ENCODE measurements around the gene ZFYVE28. TPM values are rescaled to one million over a fixed set of nuclear protein-coding genes. Genes with fewer than 3 reads are reported as not detected.

The ZFYVE28 gene
- total RNA-seq, 1 donor from 2014 or later = 5.1 TPM

DNA sequence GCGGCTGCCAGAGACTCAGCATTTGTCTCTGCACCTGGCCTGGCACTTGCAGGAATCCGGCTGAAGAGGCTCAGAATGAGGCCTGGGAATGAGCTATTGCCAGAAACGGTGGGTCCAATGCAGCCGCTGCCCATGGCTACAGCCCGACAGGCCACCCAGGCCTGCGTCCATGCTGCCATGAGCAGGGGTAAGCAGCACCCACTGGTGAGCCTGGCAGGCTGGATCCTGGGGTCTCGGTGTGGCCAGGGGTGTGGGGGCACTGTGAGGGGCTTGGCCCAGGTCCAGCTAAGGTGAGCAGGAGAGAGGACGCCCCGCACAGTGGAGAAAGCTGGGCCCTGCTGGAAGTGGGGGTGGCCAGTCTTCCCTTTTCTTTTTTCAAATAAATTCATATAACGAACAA is 96.2 kb downstream of the ZFYVE28 start:
- no peak overlapping the region for H3K4me3 Mint-ChIP-seq
- H3K36me3 Mint-ChIP-seq (ENCODE audit: low read depth) = peaks cover 2% of the 10 kb centered on the region
- no peaks in the 10 kb centered on the region for H3K27me3 Mint-ChIP-seq (ENCODE audit: insufficient read depth)
- DNase-seq (ENCODE audit: low spot score) = no peak
- no peak overlapping the region for H3K27ac Mint-ChIP-seq
- intact Hi-C loops (cut with micrococcal nuclease) = no loop called here
- no peaks in the 10 kb centered on the region for H3K4me1 Mint-ChIP-seq (ENCODE audit: low read depth)
- H3K9me3 Mint-ChIP-seq = peaks cover 4% of the 10 kb centered on the region

DNA sequence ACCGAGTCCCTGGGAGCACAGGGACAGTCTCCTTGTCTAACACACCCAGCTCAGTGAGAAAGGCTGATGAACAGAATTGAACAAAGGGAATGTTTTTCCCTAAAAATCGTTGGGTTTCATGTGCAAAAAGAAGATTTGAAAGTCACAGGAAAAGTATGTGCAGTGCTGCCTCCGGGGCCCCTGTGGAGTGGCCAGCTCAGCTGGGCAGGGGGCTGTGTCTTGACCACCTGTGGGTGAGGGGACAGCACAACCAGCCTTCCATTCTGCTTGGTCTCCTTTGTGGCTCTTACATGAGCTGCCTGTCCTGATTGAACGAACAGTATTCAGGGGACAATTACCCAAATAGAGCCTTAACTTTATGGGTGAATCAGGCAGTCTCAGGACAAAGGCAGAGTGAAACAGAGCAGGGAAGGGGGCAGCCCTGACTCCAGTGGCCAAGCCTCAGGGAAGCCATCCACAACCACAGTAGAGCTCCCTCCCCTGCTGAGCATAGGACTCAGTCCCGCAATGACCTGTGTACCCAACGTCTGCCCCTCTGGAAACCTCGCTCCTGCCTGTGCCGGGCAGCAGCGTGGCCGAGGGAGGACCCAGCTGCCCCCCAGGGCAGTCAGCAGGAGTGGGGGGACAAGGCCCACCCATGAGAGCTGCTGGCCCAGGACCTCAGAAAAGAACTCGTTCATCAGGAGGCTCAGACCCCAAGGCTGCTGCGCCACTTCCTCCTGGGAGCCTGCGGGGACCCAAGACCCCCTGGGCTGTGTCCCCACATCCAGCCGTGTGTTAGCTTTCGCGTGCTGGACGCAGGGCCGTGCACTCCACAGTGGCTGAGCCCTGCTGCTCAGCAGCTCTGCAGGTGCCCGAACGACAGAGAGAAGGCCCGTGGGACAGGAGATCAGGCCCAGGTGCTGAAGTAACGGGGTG is 96.9 kb downstream of the ZFYVE28 start:
- Mint-ChIP-seq H3K27me3 (ENCODE audit: insufficient read depth) (no peaks in the 10 kb centered on the region), H3K36me3 (ENCODE audit: low read depth) (no peaks in the 10 kb centered on the region), H3K4me3 (no peak overlapping the region), H3K27ac (no peak overlapping the region), H3K4me1 (ENCODE audit: low read depth) (no peaks in the 10 kb centered on the region), H3K9me3 (peaks cover 4% of the 10 kb centered on the region)
- intact Hi-C loops (cut with micrococcal nuclease) = no loop called here
- no peak for DNase-seq (ENCODE audit: low spot score)

DNA sequence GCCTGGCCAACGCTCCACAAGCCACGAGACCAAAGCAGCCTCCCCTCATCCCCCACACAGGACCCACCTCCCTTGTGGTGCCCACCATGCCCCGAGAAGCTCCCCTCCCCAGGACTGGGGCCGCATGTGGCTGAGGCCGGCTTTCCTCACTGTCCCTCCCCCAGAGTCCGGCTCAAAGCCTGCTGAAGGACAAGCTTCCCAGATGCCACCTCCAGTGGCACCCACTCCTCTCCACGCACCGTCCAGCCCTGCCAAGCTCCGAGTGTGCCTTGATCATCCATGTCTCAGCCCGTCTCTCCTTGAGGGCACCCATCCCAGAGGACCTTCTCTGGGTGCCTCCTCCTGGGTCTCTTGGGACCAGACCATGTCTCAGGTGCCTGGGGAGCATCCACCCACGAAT is 97.7 kb downstream of the ZFYVE28 start:
- DNase-seq (ENCODE audit: low spot score) = no peak
- intact Hi-C loops (cut with micrococcal nuclease) = no loop called here
- H3K36me3 Mint-ChIP-seq (ENCODE audit: low read depth) = no peaks in the 10 kb centered on the region
- H3K27ac Mint-ChIP-seq = no peak overlapping the region
- H3K9me3 Mint-ChIP-seq = peaks cover 4% of the 10 kb centered on the region
- H3K27me3 Mint-ChIP-seq (ENCODE audit: insufficient read depth) = no peaks in the 10 kb centered on the region
- H3K4me1 Mint-ChIP-seq (ENCODE audit: low read depth) = no peaks in the 10 kb centered on the region
- H3K4me3 Mint-ChIP-seq = no peak overlapping the region

DNA sequence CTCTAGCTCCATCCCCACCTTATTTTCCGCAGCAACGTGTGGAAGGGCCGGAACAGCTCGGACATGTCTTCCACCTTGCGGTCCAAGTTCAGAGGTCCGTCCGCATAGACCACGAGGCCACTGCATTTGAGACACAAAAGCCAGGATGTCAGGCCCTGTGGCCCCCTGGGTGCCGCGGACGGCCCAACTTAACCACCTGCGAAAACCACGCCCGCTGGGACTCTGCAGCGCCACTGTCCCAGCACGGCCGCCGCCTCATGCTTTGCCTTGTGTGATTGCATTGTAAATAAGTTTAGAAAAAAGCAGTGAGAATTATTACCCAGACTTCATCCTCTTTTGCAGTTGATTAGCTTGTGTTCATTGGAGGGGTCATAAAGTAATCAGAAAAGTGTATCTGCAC is 98.3 kb downstream of the ZFYVE28 start:
- Mint-ChIP-seq H3K36me3 (ENCODE audit: low read depth) (peaks cover 2% of the 10 kb centered on the region), H3K4me1 (ENCODE audit: low read depth) (no peaks in the 10 kb centered on the region), H3K27ac (no peak overlapping the region), H3K27me3 (ENCODE audit: insufficient read depth) (no peaks in the 10 kb centered on the region), H3K4me3 (no peak overlapping the region), H3K9me3 (peaks cover 4% of the 10 kb centered on the region)
- DNase-seq (ENCODE audit: low spot score) = no peak
- intact Hi-C loops (cut with micrococcal nuclease) = no loop called here

DNA sequence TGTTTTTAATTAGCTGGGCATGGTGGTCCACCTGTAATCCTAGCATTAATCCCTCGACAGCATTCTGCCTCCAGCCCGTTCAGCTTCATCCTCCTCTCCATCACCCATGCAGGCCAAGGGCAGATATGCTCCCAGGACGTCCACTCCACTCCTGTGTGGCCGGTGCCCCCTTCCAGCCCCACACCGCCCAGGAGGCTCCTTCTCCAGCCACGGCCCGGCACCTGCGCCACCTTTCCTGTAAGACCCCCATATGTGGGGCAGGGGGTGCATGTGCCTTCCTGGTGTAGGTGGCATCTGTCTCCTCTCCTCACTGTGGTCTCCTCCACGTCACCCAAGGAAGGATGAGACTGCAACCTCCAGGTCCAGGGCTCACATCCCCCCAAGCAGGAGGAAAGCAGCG is 99.6 kb downstream of the ZFYVE28 start:
- Mint-ChIP-seq H3K27me3 (ENCODE audit: insufficient read depth) (no peaks in the 10 kb centered on the region), H3K4me1 (ENCODE audit: low read depth) (no peaks in the 10 kb centered on the region), H3K27ac (no peak overlapping the region), H3K4me3 (no peak overlapping the region), H3K36me3 (ENCODE audit: low read depth) (peaks cover 2% of the 10 kb centered on the region), H3K9me3 (peaks cover 3% of the 10 kb centered on the region)
- intact Hi-C loops (cut with micrococcal nuclease) = no loop called here
- no peak for DNase-seq (ENCODE audit: low spot score)

DNA sequence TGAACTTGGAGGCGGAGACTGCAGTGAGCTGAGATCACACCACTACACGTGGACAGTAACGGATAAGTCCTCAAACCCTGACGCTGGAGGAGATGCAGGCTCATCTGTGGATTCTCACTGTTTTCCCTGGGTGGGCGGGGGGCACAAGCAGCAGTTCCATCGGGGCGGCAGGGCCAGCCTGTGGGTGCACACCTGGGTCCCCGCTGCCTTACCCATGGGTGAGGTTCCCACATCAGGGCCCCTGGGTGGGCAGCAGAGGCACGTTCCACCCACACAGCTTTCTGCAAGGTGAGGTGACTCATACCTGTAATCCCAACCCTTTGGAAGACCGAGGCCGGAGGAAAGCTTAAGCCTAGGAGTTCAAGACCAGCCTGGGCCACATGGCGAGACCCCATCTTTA is 100.0 kb downstream of the ZFYVE28 start:
- Mint-ChIP-seq H3K36me3 (ENCODE audit: low read depth) (peaks cover 2% of the 10 kb centered on the region), H3K9me3 (no peaks in the 10 kb centered on the region), H3K4me1 (ENCODE audit: low read depth) (no peaks in the 10 kb centered on the region), H3K27me3 (ENCODE audit: insufficient read depth) (no peaks in the 10 kb centered on the region), H3K4me3 (no peak overlapping the region), H3K27ac (no peak overlapping the region)
- intact Hi-C loops (cut with micrococcal nuclease) = no loop called here
- no peak for DNase-seq (ENCODE audit: low spot score)

DNA sequence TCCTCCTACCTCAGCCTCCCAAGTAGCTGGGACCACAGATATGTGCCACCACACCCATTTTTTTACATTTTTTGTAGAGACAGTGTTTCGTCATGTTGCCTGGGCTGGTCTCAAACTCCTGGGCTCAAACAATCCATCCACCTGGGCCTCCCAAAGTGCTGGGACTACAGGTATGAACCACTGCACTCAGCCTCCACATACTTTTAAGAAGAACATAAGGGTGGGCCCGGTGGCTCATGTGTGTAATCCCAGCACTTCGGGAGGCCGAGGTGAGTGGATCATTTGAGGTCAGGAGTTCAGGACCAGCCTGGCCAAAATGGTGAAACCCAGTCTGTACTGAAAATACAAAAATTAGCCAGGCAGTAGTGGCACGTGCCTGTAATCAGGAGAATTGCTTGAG is 105.1 kb downstream of the ZFYVE28 start:
- H3K4me3 Mint-ChIP-seq = no peak overlapping the region
- DNase-seq (ENCODE audit: low spot score) = no peak
- no peaks in the 10 kb centered on the region for H3K4me1 Mint-ChIP-seq (ENCODE audit: low read depth)
- no peak overlapping the region for H3K27ac Mint-ChIP-seq
- peaks cover 4% of the 10 kb centered on the region for H3K9me3 Mint-ChIP-seq
- peaks cover 2% of the 10 kb centered on the region for H3K36me3 Mint-ChIP-seq (ENCODE audit: low read depth)
- intact Hi-C loops (cut with micrococcal nuclease) = no loop called here
- H3K27me3 Mint-ChIP-seq (ENCODE audit: insufficient read depth) = peaks cover 3% of the 10 kb centered on the region

DNA sequence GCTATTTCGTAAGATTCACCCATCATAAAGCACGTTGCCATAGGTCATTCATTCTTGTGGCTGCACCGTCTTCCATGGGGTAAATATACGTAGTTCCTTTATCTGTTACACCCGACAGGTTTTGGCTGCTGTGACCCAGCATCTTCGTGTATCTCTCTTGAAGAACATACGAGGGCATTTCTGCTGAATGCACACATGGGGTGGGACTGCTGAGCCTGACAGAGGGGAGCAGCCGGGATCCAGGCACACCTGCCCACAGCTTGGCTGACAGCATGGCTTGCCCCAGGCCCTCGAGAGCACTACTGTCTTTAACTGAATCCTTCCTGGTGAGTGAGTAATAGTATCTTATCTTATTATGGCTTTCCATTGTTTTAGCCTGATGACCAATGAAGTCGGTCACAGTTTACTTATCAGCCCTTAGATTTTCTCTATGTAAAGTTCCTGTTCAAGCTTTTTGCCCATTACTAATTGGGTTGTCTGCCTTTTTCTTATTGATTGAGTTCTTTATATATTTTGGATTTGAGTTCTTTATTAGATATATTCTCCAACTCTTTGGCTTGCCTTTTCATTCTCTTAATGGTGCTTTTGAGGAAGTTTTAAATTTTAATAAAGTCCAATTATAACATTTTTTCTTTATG is 111.6 kb downstream of the ZFYVE28 start:
- intact Hi-C loops (cut with micrococcal nuclease) = no loop called here
- Mint-ChIP-seq H3K27ac (no peak overlapping the region), H3K36me3 (ENCODE audit: low read depth) (peaks cover 3% of the 10 kb centered on the region), H3K4me3 (no peak overlapping the region), H3K9me3 (peaks cover 10% of the 10 kb centered on the region), H3K27me3 (ENCODE audit: insufficient read depth) (peaks cover 3% of the 10 kb centered on the region), H3K4me1 (ENCODE audit: low read depth) (no peaks in the 10 kb centered on the region)
- no peak for DNase-seq (ENCODE audit: low spot score)

DNA sequence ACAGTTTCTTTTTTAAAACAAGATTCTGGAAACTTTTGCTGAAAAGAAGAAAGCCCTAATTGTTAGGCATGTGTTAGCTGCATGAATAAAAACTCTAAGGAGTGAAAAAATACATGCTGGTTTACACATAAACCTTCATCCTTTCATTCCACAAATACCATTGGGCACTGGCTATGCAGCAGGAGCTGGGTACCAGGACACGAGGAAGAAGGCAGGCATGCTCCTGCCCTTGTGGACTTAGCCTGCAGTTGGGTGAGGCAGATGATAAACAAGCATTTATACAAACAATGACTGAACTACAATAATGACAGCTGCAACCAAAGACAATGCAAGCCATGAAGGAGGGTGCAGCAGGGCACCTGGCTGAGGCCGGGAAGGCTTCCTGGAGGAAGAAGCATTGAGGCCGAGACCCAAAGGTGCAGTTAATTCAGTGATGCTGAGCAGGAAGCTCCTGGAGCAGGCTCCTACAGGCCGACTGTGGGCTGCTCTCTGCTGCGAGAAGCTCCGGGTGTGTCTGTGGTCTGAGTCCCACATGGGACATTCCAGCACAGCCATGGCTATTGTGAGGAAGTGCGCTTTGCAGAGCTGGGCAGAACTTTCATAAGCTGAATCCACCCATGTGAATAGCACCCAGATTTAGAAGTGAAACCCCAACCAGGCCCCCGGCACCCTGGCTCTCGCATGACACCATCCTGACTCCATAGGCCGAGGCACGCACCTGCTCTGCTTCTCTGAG is 112.5 kb downstream of the ZFYVE28 start:
- H3K27me3 Mint-ChIP-seq (ENCODE audit: insufficient read depth) = peaks cover 3% of the 10 kb centered on the region
- no peaks in the 10 kb centered on the region for H3K4me1 Mint-ChIP-seq (ENCODE audit: low read depth)
- no peak for DNase-seq (ENCODE audit: low spot score)

DNA sequence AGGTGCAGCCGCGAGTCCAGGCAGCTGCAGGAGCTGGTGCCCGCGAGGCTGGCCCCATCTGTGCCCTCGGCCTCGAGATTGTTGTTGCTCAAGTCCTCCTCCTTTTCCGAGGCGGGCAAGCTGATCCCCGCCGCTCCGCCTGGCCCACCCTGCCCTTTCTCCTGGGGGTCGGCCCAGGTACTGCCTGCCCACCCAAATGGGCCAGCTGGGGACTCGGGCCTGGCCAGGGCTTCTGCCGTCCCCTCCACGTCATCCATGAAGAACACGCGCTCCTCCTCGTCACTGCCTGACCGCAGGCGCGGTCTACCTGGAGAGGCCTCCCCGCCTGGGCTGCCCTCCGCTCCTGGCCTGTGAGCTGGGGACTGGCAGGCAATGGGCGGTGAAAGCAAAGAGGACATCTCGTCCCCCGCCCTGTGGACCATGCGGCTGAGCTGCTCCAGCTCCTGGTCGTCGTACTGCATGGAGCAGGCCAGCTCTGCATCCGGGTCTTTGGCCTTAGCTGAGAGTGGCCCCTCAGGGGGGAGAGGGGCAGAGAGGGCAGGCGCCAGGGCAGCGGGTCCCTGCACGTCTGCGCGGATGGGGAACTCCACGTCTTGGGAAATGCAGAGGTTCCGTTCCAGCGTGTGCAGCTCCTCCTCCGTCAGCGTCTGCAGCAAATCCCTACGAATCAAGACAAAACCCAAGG is 113.4 kb downstream of the ZFYVE28 start:
- Mint-ChIP-seq H3K27me3 (ENCODE audit: insufficient read depth) (peaks cover 3% of the 10 kb centered on the region), H3K9me3 (peaks cover 10% of the 10 kb centered on the region), H3K4me3 (no peak overlapping the region), H3K4me1 (ENCODE audit: low read depth) (no peaks in the 10 kb centered on the region), H3K27ac (no peak overlapping the region), H3K36me3 (ENCODE audit: low read depth) (peaks cover 3% of the 10 kb centered on the region)
- DNase-seq (ENCODE audit: low spot score) = no peak
- intact Hi-C loops (cut with micrococcal nuclease) = no loop called here

More for the DNA sequence above, 112.5 kb downstream of the ZFYVE28 start:
- intact Hi-C loops (cut with micrococcal nuclease) = no loop called here
- no peak overlapping the region for H3K4me3 Mint-ChIP-seq
- no peak overlapping the region for H3K27ac Mint-ChIP-seq
- peaks cover 3% of the 10 kb centered on the region for H3K36me3 Mint-ChIP-seq (ENCODE audit: low read depth)
- peaks cover 10% of the 10 kb centered on the region for H3K9me3 Mint-ChIP-seq

DNA sequence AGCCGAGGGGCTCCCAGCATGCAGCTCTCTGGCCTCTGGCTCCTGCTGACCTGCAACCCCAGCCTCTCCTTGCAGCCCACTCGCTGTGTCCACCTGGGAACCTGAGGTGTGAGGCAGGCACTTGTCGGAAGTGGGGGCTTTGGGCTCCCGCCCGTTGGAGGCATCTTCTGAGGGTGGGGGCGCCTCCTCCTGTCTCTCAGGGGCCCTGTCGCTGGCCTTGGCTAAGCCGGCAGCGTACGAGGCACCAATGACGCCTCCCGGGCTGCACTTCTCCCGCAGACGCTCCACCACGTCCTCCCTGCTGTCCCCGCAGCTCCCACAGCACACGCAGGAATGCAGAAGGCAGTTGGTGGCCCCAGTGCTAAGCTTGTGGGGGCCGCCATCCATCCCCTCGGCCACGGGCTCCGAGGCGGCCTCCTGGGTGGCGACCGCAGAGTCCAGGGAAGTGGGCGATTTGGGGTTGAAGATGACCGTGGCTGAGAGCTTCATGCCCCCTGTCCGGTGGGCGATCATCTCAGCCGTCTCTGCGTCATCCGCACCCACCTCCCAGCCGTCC is 114.0 kb downstream of the ZFYVE28 start:
- H3K36me3 Mint-ChIP-seq (ENCODE audit: low read depth) = peaks cover 3% of the 10 kb centered on the region
- intact Hi-C loops (cut with micrococcal nuclease) = no loop called here
- no peak overlapping the region for H3K4me3 Mint-ChIP-seq
- H3K9me3 Mint-ChIP-seq = peaks cover 9% of the 10 kb centered on the region
- peaks cover 2% of the 10 kb centered on the region for H3K27me3 Mint-ChIP-seq (ENCODE audit: insufficient read depth)
- H3K4me1 Mint-ChIP-seq (ENCODE audit: low read depth) = no peaks in the 10 kb centered on the region
- DNase-seq (ENCODE audit: low spot score) = no peak
- no peak overlapping the region for H3K27ac Mint-ChIP-seq

DNA sequence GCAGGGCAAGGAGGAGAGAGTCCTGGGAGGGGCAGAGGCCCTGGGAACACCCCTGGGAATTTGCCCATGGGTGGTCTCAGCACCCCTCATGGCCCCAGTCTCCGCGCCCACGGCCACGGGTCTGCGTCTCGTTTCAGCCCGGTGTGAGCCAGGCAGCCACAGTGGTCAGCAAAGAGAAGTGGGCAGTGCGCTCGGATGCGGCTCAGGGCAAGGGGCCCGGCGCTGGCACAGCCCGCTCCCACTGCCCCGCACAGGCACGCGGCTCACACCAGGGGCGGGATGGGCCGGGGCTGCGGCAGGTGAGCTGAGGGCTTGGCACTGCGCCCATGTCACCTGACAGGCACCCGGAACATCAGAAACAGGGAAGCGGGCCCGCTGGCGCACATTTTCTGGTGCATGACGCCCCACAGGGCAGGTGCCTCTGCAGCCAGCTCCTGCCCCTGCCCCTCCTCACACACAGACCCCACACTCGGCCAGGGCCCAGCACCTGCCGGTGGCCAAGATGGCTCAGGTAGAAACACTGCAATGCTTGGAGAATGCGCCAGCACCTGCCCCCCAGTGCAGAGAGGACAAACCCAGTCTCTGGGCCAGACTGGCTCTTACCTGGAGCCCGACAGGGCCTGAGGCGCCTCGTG is 114.6 kb downstream of the ZFYVE28 start:
- H3K4me3 Mint-ChIP-seq = no peak overlapping the region
- intact Hi-C loops (cut with micrococcal nuclease) = no loop called here
- peaks cover 6% of the 10 kb centered on the region for H3K36me3 Mint-ChIP-seq (ENCODE audit: low read depth)
- peaks cover 6% of the 10 kb centered on the region for H3K9me3 Mint-ChIP-seq
- no peak for DNase-seq (ENCODE audit: low spot score)
- no peaks in the 10 kb centered on the region for H3K4me1 Mint-ChIP-seq (ENCODE audit: low read depth)
- peaks cover 2% of the 10 kb centered on the region for H3K27me3 Mint-ChIP-seq (ENCODE audit: insufficient read depth)
- no peak overlapping the region for H3K27ac Mint-ChIP-seq

Measured in activated T-helper 1 cell treated with anti-CD3 and anti-CD28 coated beads, Interleukin-12 subunit alpha, Interleukin-12 subunit beta, Interleukin-2, Interleukin-4 antibody, amounts not matched to agents 30 ng/mL and 10 ng/mL and 1 ng/mL, durations not matched to agents 14 hours and 24 hours and 36 hours (primary cell).